SH-SY5Y (cell line): Measurements from ENCODE around the gene MED13L.

Experiments used
- GATA2 ChIP-seq: IDR thresholded peaks from 2 replicates; pipeline ENCODE4 v1.6.1; 2011; ENCODE audit warnings: mild to moderate bottlenecking, low read depth, low read length
- GATA3 ChIP-seq: IDR thresholded peaks from 2 replicates; pipeline ENCODE4 v1.6.1; 2011; ENCODE audit warnings: low read depth, mild to moderate bottlenecking, low read length, moderate library complexity

Gene MED13L

GRCh38 chr12:115993737-115994136, 283.8 kb downstream of the MED13L start:
- TF ChIP-seq GATA3 (no peak), GATA2 (no peak)

GRCh38 chr12:115990241-115990640, 287.3 kb downstream of the MED13L start:
- no peak for TF ChIP-seq GATA3
- no peak for TF ChIP-seq GATA2

GRCh38 chr12:115988625-115989563, 288.6 kb downstream of the MED13L start:
- TF ChIP-seq GATA2 = no peak
- no peak for TF ChIP-seq GATA3

GRCh38 chr12:115988212-115988611, 289.3 kb downstream of the MED13L start:
- no peak for TF ChIP-seq GATA3
- TF ChIP-seq GATA2 = no peak

GRCh38 chr12:115984616-115985015, 292.9 kb downstream of the MED13L start:
- no peak for TF ChIP-seq GATA3
- TF ChIP-seq GATA2 = no peak

- TF ChIP-seq GATA2 = no peak
These were observed 294.2 kb downstream of the MED13L start for GRCh38 chr12:115983226-115983798.

- TF ChIP-seq GATA3 (no peak), GATA2 (no peak)
These were observed 297.2 kb downstream of the MED13L start for GRCh38 chr12:115980339-115980738.

- no peak for TF ChIP-seq GATA3
- no peak for TF ChIP-seq GATA2
These were observed 297.6 kb downstream of the MED13L start for GRCh38 chr12:115979851-115980250.

- TF ChIP-seq GATA3 = no peak
- TF ChIP-seq GATA2 = no peak
These were observed 298.1 kb downstream of the MED13L start for GRCh38 chr12:115979351-115979750.

GRCh38 chr12:115975411-115975810, 302.1 kb downstream of the MED13L start:
- no peak for TF ChIP-seq GATA2
- no peak for TF ChIP-seq GATA3

GRCh38 chr12:115973968-115974724, 303.3 kb downstream of the MED13L start:
- TF ChIP-seq GATA2 (no peak), GATA3 (no peak)

GRCh38 chr12:115973066-115973465, 304.4 kb downstream of the MED13L start:
- TF ChIP-seq GATA2 (no peak), GATA3 (no peak)

GRCh38 chr12:115972241-115972640, 305.3 kb downstream of the MED13L start:
- TF ChIP-seq GATA2 = no peak
- TF ChIP-seq GATA3 = no peak

GRCh38 chr12:115968211-115968610, 309.3 kb downstream of the MED13L start:
- TF ChIP-seq GATA3 = no peak
- no peak for TF ChIP-seq GATA2

GRCh38 chr12:115966376-115966775, 311.1 kb downstream of the MED13L start:
- no peak for TF ChIP-seq GATA3
- TF ChIP-seq GATA2 = peak; percentile 13; the same call in 1 of the 2 replicates
